ENCODE data around the gene ELMO1.

Gene ELMO1

DNA sequence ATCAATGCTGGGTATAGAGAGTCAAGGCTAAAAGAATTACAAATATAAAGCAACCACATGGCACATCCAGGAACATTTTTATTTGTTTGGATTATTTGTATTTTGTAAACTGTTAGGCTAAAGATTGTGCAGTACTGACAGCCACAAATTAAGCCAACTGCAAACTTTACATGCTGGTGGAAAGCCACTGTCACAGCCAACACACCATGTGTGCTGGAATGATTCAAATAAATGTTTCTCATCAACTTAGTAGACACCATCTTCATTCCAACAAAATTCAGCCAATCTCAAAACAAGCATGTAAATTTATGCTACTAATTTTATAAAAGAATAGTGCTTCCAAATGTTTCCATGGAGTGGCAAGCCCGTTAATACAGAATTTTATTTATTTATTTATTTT lies 211.8 kb downstream of the ELMO1 start:
- Histone ChIP-seq H3K9ac (ENCODE audit: low read depth, low read length) (no peak overlapping the region), H3K27me3 (ENCODE audit: insufficient read depth, low read length) (no peaks in the 10 kb centered on the region), H3K36me3 (ENCODE audit: insufficient read depth, low read depth, low read length) (no peaks in the 10 kb centered on the region), H3K4me1 (ENCODE audit: insufficient read depth, low read length) (peaks cover 9% of the 10 kb centered on the region), H3K27ac (ENCODE audit: low read length) (no peak overlapping the region), H3K4me3 (ENCODE audit: low read length) (no peak overlapping the region), H3K9me3 (ENCODE audit: insufficient read depth, low read depth, low read length) (no peaks in the 10 kb centered on the region)

DNA sequence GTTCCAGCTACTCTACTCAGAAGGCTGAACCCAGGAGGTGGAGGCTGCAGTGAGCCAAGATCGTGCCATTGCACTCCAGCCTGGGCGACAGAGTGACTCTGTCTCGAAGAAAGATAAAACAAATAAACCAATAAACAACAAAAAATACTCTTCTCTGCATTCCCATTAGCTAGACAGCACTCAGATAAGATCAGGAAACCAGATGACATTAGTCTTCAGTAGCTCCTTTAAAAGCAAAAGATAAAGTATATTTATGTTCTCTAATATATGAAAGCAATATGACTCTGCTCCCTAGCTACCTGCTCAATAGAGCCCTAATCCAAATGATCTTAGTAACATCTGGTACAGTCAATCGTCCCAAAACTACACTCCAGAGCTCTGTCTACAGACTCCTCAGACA lies 212.9 kb downstream of the ELMO1 start:
- H3K9me3 ChIP-seq (ENCODE audit: insufficient read depth, low read depth, low read length): no peaks in the 10 kb centered on the region
- no peak overlapping the region for H3K4me3 ChIP-seq (ENCODE audit: low read length)
- peaks cover 9% of the 10 kb centered on the region for H3K4me1 ChIP-seq (ENCODE audit: insufficient read depth, low read length)
- H3K27ac ChIP-seq (ENCODE audit: low read length): no peak overlapping the region
- no peaks in the 10 kb centered on the region for H3K27me3 ChIP-seq (ENCODE audit: insufficient read depth, low read length)
- H3K9ac ChIP-seq (ENCODE audit: low read depth, low read length): no peak overlapping the region
- H3K36me3 ChIP-seq (ENCODE audit: insufficient read depth, low read depth, low read length): no peaks in the 10 kb centered on the region

DNA sequence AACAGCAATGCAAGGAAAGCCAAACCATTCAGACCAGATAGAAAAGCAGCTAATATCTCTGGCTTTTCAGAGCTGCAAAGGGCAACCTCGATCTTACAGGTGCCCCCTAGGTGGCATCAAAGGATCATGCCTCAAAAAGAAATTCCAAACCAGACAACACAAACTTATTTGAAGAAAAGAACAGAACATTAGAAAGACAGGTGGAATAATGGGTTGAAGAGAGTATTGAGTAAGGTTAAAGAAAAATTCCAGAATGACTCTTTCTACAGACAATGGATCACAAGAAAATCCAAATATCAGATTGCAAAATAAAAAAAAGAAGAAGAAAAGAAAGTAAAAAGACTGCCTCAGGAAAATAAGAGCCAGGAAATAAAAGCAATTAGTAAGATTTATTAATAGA lies 213.7 kb downstream of the ELMO1 start:
- Histone ChIP-seq H3K27me3 (ENCODE audit: insufficient read depth, low read length) (no peaks in the 10 kb centered on the region), H3K36me3 (ENCODE audit: insufficient read depth, low read depth, low read length) (no peaks in the 10 kb centered on the region), H3K4me1 (ENCODE audit: insufficient read depth, low read length) (peaks cover 9% of the 10 kb centered on the region), H3K9me3 (ENCODE audit: insufficient read depth, low read depth, low read length) (no peaks in the 10 kb centered on the region), H3K9ac (ENCODE audit: low read depth, low read length) (no peak overlapping the region), H3K4me3 (ENCODE audit: low read length) (0 out of 2 replicates have a peak overlapping the region, but pooled peaks have one; percentile 13), H3K27ac (ENCODE audit: low read length) (peak overlapping the region; percentile 37)

DNA sequence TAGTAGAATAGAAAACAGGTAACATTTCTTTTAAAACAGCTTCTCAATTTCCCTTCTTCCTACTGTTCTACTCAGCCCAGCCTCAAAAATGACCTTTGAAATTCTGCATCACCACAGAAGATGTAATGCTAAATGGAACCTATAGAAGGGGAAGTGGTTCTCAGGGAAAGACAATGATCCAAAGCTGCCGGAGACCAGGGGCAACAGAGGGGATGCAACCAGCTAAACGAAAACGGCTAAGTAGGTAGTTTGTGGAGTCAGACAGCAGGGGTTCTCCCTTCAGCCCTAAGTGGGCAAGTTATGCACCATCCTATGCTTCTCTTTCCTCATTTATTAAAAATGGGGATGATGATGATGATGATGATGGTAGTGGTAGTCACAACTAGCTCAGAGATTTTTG lies 214.3 kb downstream of the ELMO1 start:
- Histone ChIP-seq H3K36me3 (ENCODE audit: insufficient read depth, low read depth, low read length) (no peaks in the 10 kb centered on the region), H3K9me3 (ENCODE audit: insufficient read depth, low read depth, low read length) (no peaks in the 10 kb centered on the region), H3K9ac (ENCODE audit: low read depth, low read length) (no peak overlapping the region), H3K27ac (ENCODE audit: low read length) (peak overlapping the region; percentile 37), H3K4me3 (ENCODE audit: low read length) (0 out of 2 replicates have a peak overlapping the region, but pooled peaks have one; percentile 13), H3K27me3 (ENCODE audit: insufficient read depth, low read length) (no peaks in the 10 kb centered on the region), H3K4me1 (ENCODE audit: insufficient read depth, low read length) (peaks cover 9% of the 10 kb centered on the region)

DNA sequence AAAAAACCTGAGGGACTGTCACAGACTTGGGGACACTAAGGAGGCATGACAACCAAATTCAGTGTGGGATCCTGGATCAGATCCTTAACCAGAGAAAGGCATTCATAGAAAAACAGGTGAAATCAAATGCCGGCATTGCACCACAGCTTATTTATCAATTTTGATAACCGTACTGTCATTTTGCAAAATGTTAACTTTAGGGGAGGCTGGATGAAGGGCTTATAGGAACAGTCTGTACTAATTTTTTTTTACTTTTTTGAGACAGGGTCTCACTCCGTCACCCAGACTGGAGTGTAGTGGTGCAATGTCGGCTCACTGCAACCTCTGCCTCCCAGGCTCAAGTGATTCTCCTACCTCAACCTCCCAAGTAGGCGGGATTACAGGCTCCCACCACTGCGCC lies 217.1 kb downstream of the ELMO1 start:
- H3K27me3 ChIP-seq (ENCODE audit: insufficient read depth, low read length): no peaks in the 10 kb centered on the region
- no peaks in the 10 kb centered on the region for H3K9me3 ChIP-seq (ENCODE audit: insufficient read depth, low read depth, low read length)
- peaks cover 9% of the 10 kb centered on the region for H3K4me1 ChIP-seq (ENCODE audit: insufficient read depth, low read length)
- no peak overlapping the region for H3K27ac ChIP-seq (ENCODE audit: low read length)
- no peak overlapping the region for H3K9ac ChIP-seq (ENCODE audit: low read depth, low read length)
- no peak overlapping the region for H3K4me3 ChIP-seq (ENCODE audit: low read length)
- H3K36me3 ChIP-seq (ENCODE audit: insufficient read depth, low read depth, low read length): no peaks in the 10 kb centered on the region

DNA sequence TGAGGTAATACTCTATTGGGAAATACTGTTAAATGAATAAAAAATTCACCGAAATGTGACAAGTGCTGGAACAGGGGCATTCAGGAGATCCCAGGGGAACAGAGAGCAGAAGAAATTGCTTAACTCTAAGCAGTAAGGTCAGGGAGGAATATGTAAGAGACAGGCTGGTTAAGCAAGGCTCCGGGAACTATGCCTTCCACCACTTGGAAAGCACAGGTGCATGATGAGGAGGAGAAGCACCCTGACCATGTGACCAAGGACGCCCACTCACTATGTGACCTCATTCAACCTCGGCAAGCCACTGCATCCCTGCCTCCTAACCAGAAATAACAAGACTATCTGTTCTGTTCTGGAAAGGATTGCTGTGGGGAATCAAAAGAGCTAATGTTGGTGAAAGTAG lies 218.4 kb downstream of the ELMO1 start:
- H3K4me1 ChIP-seq (ENCODE audit: insufficient read depth, low read length): peaks cover 19% of the 10 kb centered on the region
- no peaks in the 10 kb centered on the region for H3K9me3 ChIP-seq (ENCODE audit: insufficient read depth, low read depth, low read length)
- H3K27me3 ChIP-seq (ENCODE audit: insufficient read depth, low read length): no peaks in the 10 kb centered on the region
- H3K9ac ChIP-seq (ENCODE audit: low read depth, low read length): no peak overlapping the region
- H3K4me3 ChIP-seq (ENCODE audit: low read length): no peak overlapping the region
- H3K27ac ChIP-seq (ENCODE audit: low read length): no peak overlapping the region
- no peaks in the 10 kb centered on the region for H3K36me3 ChIP-seq (ENCODE audit: insufficient read depth, low read depth, low read length)

DNA sequence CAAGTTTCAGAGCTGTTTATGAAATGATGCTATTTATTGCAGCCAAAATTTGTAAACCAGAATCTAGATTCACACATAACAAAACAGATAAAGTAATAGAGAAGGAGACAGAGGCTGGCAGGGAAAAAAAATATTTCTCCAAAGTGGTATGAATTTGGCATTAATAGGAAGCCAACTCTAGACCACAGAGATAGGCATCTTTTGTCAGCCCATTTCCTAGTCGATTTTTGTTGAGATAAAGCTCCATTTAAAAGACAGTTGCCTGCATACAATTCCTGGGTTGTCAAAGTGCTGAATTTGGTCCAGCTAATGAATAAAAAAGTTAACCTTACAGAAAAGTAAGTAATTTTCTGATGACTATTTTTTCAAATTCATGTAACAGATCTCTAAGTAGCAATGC lies 219.3 kb downstream of the ELMO1 start:
- Histone ChIP-seq H3K4me3 (ENCODE audit: low read length) (no peak overlapping the region), H3K36me3 (ENCODE audit: insufficient read depth, low read depth, low read length) (no peaks in the 10 kb centered on the region), H3K27ac (ENCODE audit: low read length) (no peak overlapping the region), H3K9ac (ENCODE audit: low read depth, low read length) (no peak overlapping the region), H3K27me3 (ENCODE audit: insufficient read depth, low read length) (no peaks in the 10 kb centered on the region), H3K9me3 (ENCODE audit: insufficient read depth, low read depth, low read length) (no peaks in the 10 kb centered on the region), H3K4me1 (ENCODE audit: insufficient read depth, low read length) (peaks cover 16% of the 10 kb centered on the region)

DNA sequence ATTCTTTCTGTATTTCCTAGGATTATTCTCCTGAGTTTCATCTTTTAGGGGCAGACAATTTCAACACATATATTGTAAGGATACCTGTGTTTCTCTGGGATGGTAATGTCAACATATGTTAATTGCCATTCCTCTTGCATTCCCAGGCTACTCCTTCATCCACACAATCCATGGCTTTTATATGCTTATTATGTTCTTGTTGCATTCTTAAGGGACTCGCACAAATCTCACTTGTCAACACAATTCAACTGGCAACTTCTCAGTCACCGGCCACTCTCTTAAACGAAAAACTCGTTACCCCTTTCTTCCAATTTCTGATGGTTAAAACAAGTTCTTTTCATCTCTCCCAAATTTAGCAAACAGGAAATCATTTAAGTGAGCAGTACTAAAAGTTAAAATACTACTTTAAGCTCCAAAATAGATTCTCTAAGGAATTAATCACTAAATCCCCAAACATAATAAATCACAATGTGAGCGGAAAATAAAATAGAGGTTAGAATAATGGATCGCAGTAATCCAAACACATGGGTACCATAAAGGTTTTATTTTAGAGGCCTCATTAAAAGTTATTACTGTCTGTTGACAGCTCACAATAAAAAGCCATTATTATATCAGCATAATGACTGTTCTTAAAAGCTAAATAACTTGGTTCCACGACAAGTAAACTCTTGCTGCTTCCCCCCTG lies 223.2 kb downstream of the ELMO1 start:
- Histone ChIP-seq H3K36me3 (ENCODE audit: insufficient read depth, low read depth, low read length) (no peaks in the 10 kb centered on the region), H3K27ac (ENCODE audit: low read length) (no peak overlapping the region), H3K27me3 (ENCODE audit: insufficient read depth, low read length) (no peaks in the 10 kb centered on the region), H3K4me3 (ENCODE audit: low read length) (peak overlapping the region; percentile 14; the same call in 1 of the 2 replicates), H3K4me1 (ENCODE audit: insufficient read depth, low read length) (peaks cover 15% of the 10 kb centered on the region), H3K9me3 (ENCODE audit: insufficient read depth, low read depth, low read length) (no peaks in the 10 kb centered on the region), H3K9ac (ENCODE audit: low read depth, low read length) (no peak overlapping the region)

DNA sequence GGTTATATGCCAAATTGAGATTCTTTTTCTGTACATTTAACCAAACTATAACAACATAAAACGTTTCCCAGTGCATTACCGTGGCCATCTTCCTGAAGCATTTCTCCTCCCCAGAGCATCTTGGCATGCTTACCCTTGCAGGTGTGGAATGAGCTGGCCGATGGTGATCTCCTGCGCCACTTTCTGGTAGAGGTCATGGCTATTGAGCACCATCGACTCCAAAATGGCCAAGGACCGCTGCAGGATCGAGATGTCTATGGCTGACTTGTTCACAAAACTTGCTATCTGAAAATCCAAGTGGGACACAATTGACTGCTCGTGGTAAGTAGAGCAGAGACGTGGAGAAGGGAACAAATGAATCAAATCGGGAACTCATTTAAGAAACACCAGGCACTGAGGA lies 223.9 kb downstream of the ELMO1 start:
- H3K4me3 ChIP-seq (ENCODE audit: low read length): peak overlapping the region; percentile 14; the same call in 1 of the 2 replicates
- no peak overlapping the region for H3K27ac ChIP-seq (ENCODE audit: low read length)
- no peaks in the 10 kb centered on the region for H3K9me3 ChIP-seq (ENCODE audit: insufficient read depth, low read depth, low read length)
- no peaks in the 10 kb centered on the region for H3K36me3 ChIP-seq (ENCODE audit: insufficient read depth, low read depth, low read length)
- H3K9ac ChIP-seq (ENCODE audit: low read depth, low read length): no peak overlapping the region
- H3K4me1 ChIP-seq (ENCODE audit: insufficient read depth, low read length): peaks cover 15% of the 10 kb centered on the region
- H3K27me3 ChIP-seq (ENCODE audit: insufficient read depth, low read length): no peaks in the 10 kb centered on the region

DNA sequence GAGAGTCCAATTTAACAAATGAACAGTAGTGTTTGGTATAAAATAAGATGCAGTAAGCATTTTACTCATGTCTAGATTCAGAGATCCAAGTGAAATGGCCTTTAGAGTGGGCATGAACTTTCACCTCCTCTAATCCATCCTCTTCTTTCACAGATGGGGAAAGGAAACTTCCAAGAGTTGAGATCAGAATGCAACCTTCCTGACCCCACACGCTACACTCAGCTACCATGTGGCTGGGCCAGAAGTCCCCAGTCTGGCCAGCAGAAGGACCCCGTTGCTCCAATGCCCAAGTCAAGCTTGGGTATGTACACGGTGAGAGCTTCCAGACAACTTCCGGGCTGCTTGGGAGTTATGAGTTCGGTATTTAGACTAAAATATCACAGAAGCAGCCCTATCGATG lies 228.0 kb downstream of the ELMO1 start:
- no peaks in the 10 kb centered on the region for H3K27me3 ChIP-seq (ENCODE audit: insufficient read depth, low read length)
- peaks cover 16% of the 10 kb centered on the region for H3K4me1 ChIP-seq (ENCODE audit: insufficient read depth, low read length)
- H3K4me3 ChIP-seq (ENCODE audit: low read length): no peak overlapping the region
- no peaks in the 10 kb centered on the region for H3K9me3 ChIP-seq (ENCODE audit: insufficient read depth, low read depth, low read length)
- H3K36me3 ChIP-seq (ENCODE audit: insufficient read depth, low read depth, low read length): no peaks in the 10 kb centered on the region
- no peak overlapping the region for H3K27ac ChIP-seq (ENCODE audit: low read length)
- no peak overlapping the region for H3K9ac ChIP-seq (ENCODE audit: low read depth, low read length)

DNA sequence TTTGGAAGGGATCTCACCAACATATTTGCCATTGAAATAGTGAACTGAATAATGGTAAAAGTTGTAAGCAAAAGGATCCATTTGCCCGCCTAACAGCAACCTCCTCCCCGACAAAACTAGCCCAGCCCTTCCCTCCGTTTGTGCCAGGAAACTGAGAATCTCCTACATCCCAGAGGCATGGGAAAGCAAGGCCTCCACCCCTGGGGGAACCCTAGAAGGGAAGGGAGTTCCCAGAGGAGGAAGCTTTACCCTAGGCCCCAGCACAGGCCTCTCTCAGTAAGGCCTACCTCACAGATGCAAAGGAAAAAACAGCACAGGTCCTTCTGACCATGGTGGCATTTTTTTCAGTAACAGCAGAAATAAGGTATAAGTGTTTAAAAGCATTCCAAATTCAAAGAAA lies 229.7 kb downstream of the ELMO1 start:
- Histone ChIP-seq H3K9ac (ENCODE audit: low read depth, low read length) (no peak overlapping the region), H3K4me1 (ENCODE audit: insufficient read depth, low read length) (peaks cover 15% of the 10 kb centered on the region; the same call in 1 of the 2 replicates), H3K4me3 (ENCODE audit: low read length) (no peak overlapping the region), H3K9me3 (ENCODE audit: insufficient read depth, low read depth, low read length) (no peaks in the 10 kb centered on the region), H3K36me3 (ENCODE audit: insufficient read depth, low read depth, low read length) (no peaks in the 10 kb centered on the region), H3K27me3 (ENCODE audit: insufficient read depth, low read length) (no peaks in the 10 kb centered on the region), H3K27ac (ENCODE audit: low read length) (no peak overlapping the region)

DNA sequence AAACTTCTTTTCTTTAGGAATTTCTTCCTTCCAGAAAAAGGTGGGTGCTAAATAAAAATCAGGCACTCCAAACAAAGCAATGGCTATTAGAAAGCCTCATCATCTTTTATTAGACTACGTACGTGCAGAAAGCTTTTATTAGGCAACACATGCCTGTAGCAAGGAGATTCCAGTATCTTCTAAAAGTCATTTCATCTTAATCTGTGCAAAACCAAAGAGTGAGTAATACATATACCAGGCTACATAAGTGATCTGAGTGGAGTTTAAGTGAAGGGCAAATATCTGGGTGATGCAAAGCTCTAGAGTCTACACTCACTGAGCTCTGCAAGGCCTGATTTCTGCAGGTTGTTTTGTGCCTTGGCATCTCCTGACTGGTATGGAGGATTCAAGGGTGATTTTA lies 231.7 kb downstream of the ELMO1 start:
- no peak overlapping the region for H3K9ac ChIP-seq (ENCODE audit: low read depth, low read length)
- no peak overlapping the region for H3K27ac ChIP-seq (ENCODE audit: low read length)
- no peaks in the 10 kb centered on the region for H3K36me3 ChIP-seq (ENCODE audit: insufficient read depth, low read depth, low read length)
- H3K9me3 ChIP-seq (ENCODE audit: insufficient read depth, low read depth, low read length): no peaks in the 10 kb centered on the region
- H3K4me3 ChIP-seq (ENCODE audit: low read length): no peak overlapping the region
- peaks cover 15% of the 10 kb centered on the region; the same call in 1 of the 2 replicates for H3K4me1 ChIP-seq (ENCODE audit: insufficient read depth, low read length)
- no peaks in the 10 kb centered on the region for H3K27me3 ChIP-seq (ENCODE audit: insufficient read depth, low read length)

Data from iPS-20b (cell line).